ENCODE results near the gene SNAI1.

SNAI1 gene

GRCh38 chr20:49941456-49941855 is 41.3 kb upstream of the SNAI1 start:
- H3K4me3 ChIP-seq (ENCODE audit: low read depth, low read length), result no peak overlapping the region
- no peak for TF ChIP-seq CTCF (IDR thresholded peaks at IDR 0.05; ENCODE audit: low read depth, low read length)
- in situ Hi-C loops (cut with HindIII; ENCODE audit: low sequenced_read_pairs), result no loop called here
- DNase-seq (ENCODE audit: low read depth, low spot score), result no peak

- no peak for TF ChIP-seq CTCF (IDR thresholded peaks at IDR 0.05; ENCODE audit: low read depth, low read length)
- no peak overlapping the region for H3K4me3 ChIP-seq (ENCODE audit: low read depth, low read length)
- in situ Hi-C loops (cut with HindIII; ENCODE audit: low sequenced_read_pairs), result no loop called here
- no peak for DNase-seq (ENCODE audit: low read depth, low spot score)
These were observed 40.5 kb upstream of the SNAI1 start for GRCh38 chr20:49942303-49942702.

GRCh38 chr20:49942942-49943341 is 39.8 kb upstream of the SNAI1 start:
- DNase-seq (ENCODE audit: low read depth, low spot score), result no peak
- H3K4me3 ChIP-seq (ENCODE audit: low read depth, low read length), result no peak overlapping the region
- TF ChIP-seq CTCF (IDR thresholded peaks at IDR 0.05; ENCODE audit: low read depth, low read length), result no peak
- in situ Hi-C loops (cut with HindIII; ENCODE audit: low sequenced_read_pairs), result no loop called here

- H3K4me3 ChIP-seq (ENCODE audit: low read depth, low read length), result no peak overlapping the region
- in situ Hi-C loops (cut with HindIII; ENCODE audit: low sequenced_read_pairs), result no loop called here
- DNase-seq (ENCODE audit: low read depth, low spot score), result no peak
- no peak for TF ChIP-seq CTCF (IDR thresholded peaks at IDR 0.05; ENCODE audit: low read depth, low read length)
These were observed 37.5 kb upstream of the SNAI1 start for GRCh38 chr20:49945306-49945700.

GRCh38 chr20:49945701-49946477 is 36.9 kb upstream of the SNAI1 start:
- in situ Hi-C loops (cut with HindIII; ENCODE audit: low sequenced_read_pairs), result no loop called here
- no peak for DNase-seq (ENCODE audit: low read depth, low spot score)
- no peak overlapping the region for H3K4me3 ChIP-seq (ENCODE audit: low read depth, low read length)
- TF ChIP-seq CTCF (IDR thresholded peaks at IDR 0.05; ENCODE audit: low read depth, low read length), result no peak

- DNase-seq (ENCODE audit: low read depth, low spot score), result no peak
- in situ Hi-C loops (cut with HindIII; ENCODE audit: low sequenced_read_pairs), result no loop called here
- H3K4me3 ChIP-seq (ENCODE audit: low read depth, low read length), result no peak overlapping the region
- no peak for TF ChIP-seq CTCF (IDR thresholded peaks at IDR 0.05; ENCODE audit: low read depth, low read length)
These were observed 34.6 kb upstream of the SNAI1 start for GRCh38 chr20:49948178-49948577.
